HG03460 (cell line): ENCODE data around the gene STYK1.
"Not testable (repeated sequence)": the region's sequence is repeated elsewhere in the genome, so short reads cannot be mapped to it uniquely, and the experiment has no call there.

ENCODE experiments used
- ATAC-seq: cut with Tn5 transposase; IDR thresholded peaks from one replicate; pipeline ENCODE4 v1.9.1; 2021; ENCODE audit not compliant: unreplicated experiment

Gene STYK1

GRCh38 chr12:10690906-10691305 is 17.1 kb upstream of the STYK1 start:
- no peak for ATAC-seq

GRCh38 chr12:10689146-10689545 is 15.3 kb upstream of the STYK1 start:
- ATAC-seq, result no peak

GRCh38 chr12:10688042-10688441 is 14.2 kb upstream of the STYK1 start:
- ATAC-seq, result no peak

- ATAC-seq, result no peak
Observed at GRCh38 chr12:10672231-10672868, 1.5 kb downstream of the STYK1 start.

DNA sequence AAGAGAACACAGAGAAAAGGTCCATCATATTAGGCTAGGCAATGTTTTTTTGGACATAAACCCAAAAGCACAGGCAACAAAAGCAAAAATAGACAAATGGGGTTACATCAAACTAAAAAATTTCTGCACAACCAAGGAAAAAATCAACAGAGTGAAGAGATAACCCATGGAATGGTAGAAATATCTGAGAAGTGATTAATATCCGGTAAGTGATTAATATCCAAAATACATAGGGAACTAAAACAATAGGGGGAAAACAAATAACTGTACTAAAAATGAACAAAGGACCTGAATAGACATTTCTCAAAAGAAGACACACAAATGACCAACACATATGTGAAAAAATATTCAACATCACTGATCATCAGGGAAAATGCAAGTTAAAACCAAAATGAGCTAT is 4.3 kb downstream of the STYK1 start:
- no peak for ATAC-seq

GRCh38 chr12:10668526-10668925 is 5.3 kb downstream of the STYK1 start:
- ATAC-seq, result no peak

DNA sequence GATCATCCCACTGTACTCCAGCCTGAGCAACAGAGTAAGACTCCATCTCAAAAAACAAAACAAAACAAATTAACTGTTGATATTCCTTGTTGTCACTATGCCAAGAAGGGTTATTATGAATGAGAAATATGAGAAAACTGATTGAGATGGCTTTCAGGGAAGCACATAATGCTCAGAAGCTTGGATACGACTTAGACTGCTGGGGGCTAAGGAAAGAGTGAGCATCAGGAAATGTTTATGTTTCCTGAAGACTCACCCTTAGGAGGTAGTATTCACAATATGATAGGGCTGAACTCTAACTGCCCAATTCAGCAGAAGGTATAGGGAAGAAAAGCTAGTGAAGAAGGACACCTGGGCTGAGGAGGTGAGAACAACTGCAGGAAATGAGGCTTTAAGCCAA is 6.3 kb downstream of the STYK1 start:
- no peak for ATAC-seq

GRCh38 chr12:10664499-10664898 is 9.4 kb downstream of the STYK1 start:
- no peak for ATAC-seq

GRCh38 chr12:10663869-10664268 is 10.0 kb downstream of the STYK1 start:
- ATAC-seq, result no peak

DNA sequence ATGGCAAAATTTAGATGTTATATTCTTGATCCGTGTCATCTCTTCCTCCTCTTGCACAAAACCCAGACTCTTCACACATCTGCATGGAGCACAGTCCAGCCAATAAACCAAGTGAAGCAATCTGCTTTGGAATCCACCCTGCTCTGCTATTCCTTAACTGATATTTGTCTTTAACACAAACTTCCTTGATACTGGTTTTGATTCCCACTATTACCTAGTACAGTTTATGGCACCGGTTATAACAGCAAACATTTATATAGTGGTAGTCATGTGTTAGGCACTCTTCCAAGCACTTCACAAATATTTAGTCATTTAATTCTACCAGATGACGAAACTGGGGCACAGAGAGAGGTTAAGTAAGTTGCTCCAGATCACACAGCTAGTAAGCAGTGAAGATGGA is 12.5 kb downstream of the STYK1 start:
- ATAC-seq, result no peak

GRCh38 chr12:10654003-10654402 is 19.8 kb downstream of the STYK1 start:
- no peak for ATAC-seq

DNA sequence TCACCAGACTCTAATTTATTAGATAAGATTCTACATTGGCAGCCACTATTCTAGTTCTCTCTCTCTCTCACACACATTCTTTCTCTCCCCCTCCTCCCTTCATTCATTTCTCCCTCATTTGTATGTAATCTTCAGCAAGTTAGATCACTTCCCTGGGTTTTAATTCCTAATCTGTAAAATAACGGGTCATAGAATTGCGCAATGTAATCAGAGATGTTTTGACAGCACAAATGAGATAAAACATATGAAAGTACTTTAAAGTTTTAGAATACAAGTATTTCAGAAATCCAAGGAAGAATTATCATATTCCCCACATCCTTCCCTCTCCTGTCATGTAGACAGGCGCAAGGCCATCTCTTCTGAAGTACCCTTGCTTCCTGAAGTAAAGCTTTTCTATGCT is 21.7 kb downstream of the STYK1 start:
- ATAC-seq, result no peak

GRCh38 chr12:10646576-10646975 is 27.3 kb downstream of the STYK1 start:
- ATAC-seq, result not testable (repeated sequence)

DNA sequence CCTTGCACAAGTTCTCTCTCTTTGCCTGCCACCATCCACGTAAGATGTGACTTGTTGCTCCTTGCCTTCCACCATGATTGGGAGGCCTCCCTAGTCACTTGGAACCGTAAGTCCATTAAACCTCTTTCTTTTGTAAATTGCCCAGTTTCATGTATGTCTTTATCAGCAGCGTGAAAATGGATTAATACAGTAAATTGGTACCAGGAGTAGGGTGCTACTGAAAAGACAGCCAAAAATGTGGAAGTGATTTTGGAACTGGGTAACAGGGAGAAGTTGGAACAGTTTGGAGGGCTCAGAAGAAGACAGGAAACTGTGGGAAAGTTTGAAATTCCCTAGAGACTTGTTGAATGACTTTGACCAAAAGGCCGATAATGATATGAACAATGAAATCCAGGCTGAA is 27.9 kb downstream of the STYK1 start:
- ATAC-seq, result no peak

DNA sequence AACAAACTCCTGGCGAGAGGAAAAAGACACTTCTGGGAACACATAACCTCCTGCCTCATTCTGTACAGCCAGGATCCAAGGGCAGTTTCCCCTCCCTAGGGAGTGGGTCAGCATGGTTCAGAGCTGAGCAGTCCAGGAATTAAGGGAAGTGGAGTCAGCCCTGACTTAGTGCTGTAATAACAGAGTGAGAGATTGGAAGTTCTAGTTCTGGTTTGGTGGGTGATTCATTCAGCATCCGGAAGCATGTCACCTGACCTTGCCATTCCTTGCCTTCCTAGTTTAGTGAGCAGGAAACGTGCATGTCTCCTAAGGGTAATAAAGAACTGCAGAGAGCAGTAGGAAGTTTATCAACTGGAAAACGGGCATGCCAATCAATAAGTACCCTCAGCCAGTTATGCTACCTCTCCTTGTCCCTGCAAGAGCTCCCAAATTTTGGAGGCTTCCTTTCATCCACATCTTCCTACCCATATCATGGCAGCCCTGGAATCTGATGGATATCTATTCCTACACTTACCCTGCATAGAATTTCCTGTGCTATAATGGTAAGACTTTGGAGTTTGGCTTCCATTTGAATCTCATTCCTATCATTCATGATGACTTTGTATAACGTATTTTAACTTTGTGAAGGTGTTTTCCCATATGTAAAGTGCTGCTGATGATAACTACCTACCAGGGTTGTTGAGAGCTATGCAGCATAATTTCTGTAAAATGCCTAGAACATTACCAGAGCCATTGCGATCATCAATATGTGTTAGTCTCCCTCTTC is 31.9 kb downstream of the STYK1 start:
- no peak for ATAC-seq

GRCh38 chr12:10638728-10639127 is 35.1 kb downstream of the STYK1 start:
- no peak for ATAC-seq

GRCh38 chr12:10636611-10637010 is 37.2 kb downstream of the STYK1 start:
- no peak for ATAC-seq

GRCh38 chr12:10636124-10636523 is 37.7 kb downstream of the STYK1 start:
- ATAC-seq, result no peak

DNA sequence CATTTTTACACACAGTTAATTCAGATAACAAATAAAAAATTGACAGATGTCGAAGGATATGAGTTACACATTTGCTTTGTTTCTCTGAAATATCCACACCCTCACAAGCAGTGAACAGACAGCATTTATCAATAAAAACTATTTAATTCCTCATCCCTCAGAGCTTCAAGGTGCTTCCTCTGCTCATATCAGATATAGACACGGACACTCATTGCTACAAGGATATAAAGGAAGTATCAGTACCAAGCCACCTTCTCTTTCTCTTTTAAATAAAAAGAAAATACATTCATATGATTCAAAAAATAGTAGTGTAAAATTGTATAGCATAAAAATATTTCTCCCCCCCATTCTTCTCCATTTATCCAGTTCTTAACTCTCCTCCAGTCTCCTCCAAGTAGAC is 38.5 kb downstream of the STYK1 start:
- ATAC-seq, result no peak

DNA sequence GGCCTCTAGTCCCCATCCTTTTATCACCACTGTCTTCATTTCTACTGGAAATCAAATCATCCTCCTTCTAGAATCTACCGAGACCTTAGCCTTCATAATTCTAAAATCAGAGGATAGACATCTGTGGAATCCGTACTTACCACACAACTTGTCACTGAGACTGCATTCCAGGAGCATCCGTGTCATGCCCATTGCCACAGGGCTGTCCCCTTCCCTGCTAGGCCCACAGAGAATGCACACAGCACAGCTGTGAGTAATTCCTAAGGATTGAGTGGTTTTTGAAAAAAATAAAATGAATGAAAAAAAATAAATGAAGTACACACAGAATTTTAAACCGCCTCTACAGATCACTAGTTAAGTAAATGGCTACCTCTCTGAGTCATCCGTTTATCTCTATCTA is 39.4 kb downstream of the STYK1 start:
- ATAC-seq, result no peak

- ATAC-seq, result no peak
Observed at GRCh38 chr12:10633541-10633940, 40.3 kb downstream of the STYK1 start.

DNA sequence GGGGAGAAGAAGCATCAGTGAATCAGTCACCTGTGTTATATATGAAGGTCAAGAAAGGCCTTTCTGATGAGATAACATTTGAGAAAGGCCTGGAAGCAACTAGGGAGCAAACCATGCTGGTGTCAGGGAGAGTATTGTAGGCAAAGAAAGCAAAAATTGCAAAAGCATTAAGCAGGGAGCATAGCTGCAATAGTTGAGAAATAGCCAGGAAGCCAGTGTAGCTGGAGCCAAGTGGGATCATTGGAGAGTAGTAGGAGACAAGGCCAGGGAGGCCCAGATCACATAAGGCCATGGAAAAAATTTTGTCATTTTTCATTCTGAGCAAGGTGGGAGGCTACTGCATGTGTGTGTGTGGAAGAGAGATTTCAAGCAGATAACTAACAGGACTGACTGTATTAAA is 41.6 kb downstream of the STYK1 start:
- ATAC-seq, result no peak

DNA sequence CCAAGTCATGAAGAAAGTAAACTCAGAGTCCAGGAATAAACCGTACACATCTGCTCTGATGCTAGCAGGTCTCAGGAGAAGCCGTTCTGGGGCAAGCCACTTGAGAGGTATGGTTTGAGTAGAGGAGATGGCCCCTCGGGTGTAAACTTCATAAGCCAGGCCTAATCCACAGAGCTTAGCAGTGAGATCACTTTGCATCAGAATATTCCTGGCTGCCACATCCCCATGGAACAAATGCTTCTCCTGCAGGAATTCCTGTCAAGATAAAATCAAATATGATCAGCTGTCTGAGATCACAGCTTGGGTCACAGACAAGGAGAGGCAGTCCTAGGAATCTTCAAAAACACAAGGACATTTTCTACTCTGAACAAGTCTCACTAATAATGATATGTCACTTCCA is 49.2 kb downstream of the STYK1 start:
- no peak for ATAC-seq
